ENCODE results near the gene COL11A2.

DNA sequence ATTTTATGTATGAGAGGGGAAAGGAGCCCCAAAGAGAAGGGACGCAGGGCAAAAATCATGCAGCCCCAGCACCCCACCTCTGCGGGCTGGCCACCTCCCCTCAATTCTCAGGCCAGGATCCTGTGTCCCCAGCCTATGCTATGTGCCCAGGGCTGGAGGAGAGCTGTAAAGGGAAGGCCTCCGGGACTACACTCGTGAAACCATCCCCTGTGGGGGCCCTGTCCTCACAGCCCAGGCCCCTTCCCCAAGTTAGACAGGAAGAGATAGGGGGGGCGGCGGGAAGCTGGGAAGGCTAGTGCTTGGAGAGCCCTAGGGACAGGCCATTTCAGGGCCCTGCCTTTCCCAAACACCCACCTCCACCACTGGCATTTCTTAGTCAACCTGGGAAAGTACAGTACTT lies 1.4 kb upstream of the COL11A2 start:
- TF ChIP-seq FOXK2 (IDR thresholded peaks at IDR 0.05) (no peak), BHLHE40 (IDR thresholded peaks at IDR 0.05; ENCODE audit: borderline replicate concordance) (no peak), CTBP1 (IDR thresholded peaks at IDR 0.05; ENCODE audit: borderline replicate concordance) (no peak), SP1 (IDR thresholded peaks at IDR 0.05) (no peak), FOXM1 (IDR thresholded peaks at IDR 0.05; ENCODE audit: borderline replicate concordance) (no peak), SUZ12 (IDR thresholded peaks at IDR 0.05) (no peak), TARDBP (IDR thresholded peaks at IDR 0.05) (no peak)

Data from HEK293T (cell line).